A549 (cell line): ENCODE results near the gene MON1A. TPM values are rescaled to one million over a fixed set of nuclear protein-coding genes. Genes with fewer than 3 reads are reported as not detected.
A peak's percentile ranks its signal among the peaks of the same experiment; 100 is the strongest.

Experiments used
- ATAC-seq, 2 experiments: fragments of 200-7000 bp in 1 of 2; fragments of >200 bp in 1 of 2; cut with Nextera tagmentation in 1 of 2; cut with Tn5 transposase in 1 of 2; 3 replicates each; pipeline versions ENCODE4 v1.8.0 to v1.9.1; 2018 to 2020; ENCODE audit warnings: mild to moderate bottlenecking in 1 of 2, moderate library complexity in 1 of 2
- CTCF ChIA-PET: fragments of 300-600 bp; sonication (Branson Sonifier 250); formaldehyde crosslinking; extraction: SDS; loops from one replicate; lab custom pipeline; 2021; ENCODE audit warnings: antibody characterized with exemption, inconsistent platforms; lab: Yijun Ruan, JAX
- POLR2A ChIA-PET: fragments of 350-600 bp; formaldehyde crosslinking; extraction: SDS; loops from one replicate; lab custom pipeline; 2021; ENCODE audit warnings: antibody characterized with exemption, inconsistent platforms; lab: Yijun Ruan, JAX
- DNase-seq, 2 experiments: peaks; one replicate each; pipeline versions ENCODE4 v3.0.0 to v3.0.0-alpha.2; 2011 to 2016; ENCODE audit warnings: low read depth in 1 of 2, low spot score in 1 of 2
- FAIRE-seq: peaks from 2 replicates; lab custom pipeline; 2011; peaks lifted over from hg19 to GRCh38; lab: Jason Lieb, UNC
- H3K27ac ChIP-seq, 2 experiments: fragments of >200 bp; sonication (Bioruptor Twin); formaldehyde crosslinking; 3 replicates each; pipeline ENCODE4 v1.5.1; 2016 to 2017
- H3K4me1 ChIP-seq: fragments of >200 bp; sonication (Bioruptor Twin); formaldehyde crosslinking; 3 replicates; pipeline ENCODE4 v1.6.1; 2016
- H3K4me2 ChIP-seq: fragments of >200 bp; sonication (Bioruptor Twin); formaldehyde crosslinking; 3 replicates; pipeline ENCODE4 v1.6.1; 2016
- H3K4me3 ChIP-seq: fragments of >200 bp; sonication (Bioruptor Twin); formaldehyde crosslinking; 3 replicates; pipeline ENCODE4 v1.5.1; 2016
- H3K9me3 ChIP-seq: fragments of >200 bp; sonication (Bioruptor Twin); formaldehyde crosslinking; 3 replicates; pipeline ENCODE4 v1.6.1; 2016
- BCL3 ChIP-seq: fragments of >200 bp; sonication (Bioruptor Twin); formaldehyde crosslinking; IDR thresholded peaks from 3 replicates; pipeline ENCODE4 v1.6.1; 2016
- CBX2 ChIP-seq: fragments of 200-600 bp; sonication (generic); IDR thresholded peaks from 2 replicates; pipeline ENCODE4 v1.6.1; 2016; ENCODE audit warnings: low read depth, mild to moderate bottlenecking, borderline replicate concordance
- CBX8 ChIP-seq: fragments of 200-600 bp; sonication (generic); IDR thresholded peaks from 2 replicates; pipeline ENCODE4 v1.6.1; 2016
- CHD4 ChIP-seq: fragments of 200-600 bp; sonication (generic); IDR thresholded peaks from 2 replicates; pipeline ENCODE4 v1.6.1; 2016; ENCODE audit warnings: antibody characterized with exemption, mild to moderate bottlenecking, borderline replicate concordance
- CTCF ChIP-seq: fragments of >200 bp; sonication (Bioruptor Twin); formaldehyde crosslinking; IDR thresholded peaks from 3 replicates; pipeline ENCODE4 v1.5.1; 2016
- EHMT2 ChIP-seq: fragments of 200-600 bp; sonication (generic); IDR thresholded peaks from 2 replicates; pipeline ENCODE4 v1.6.1; 2016; ENCODE audit warnings: antibody characterized with exemption, low read depth, mild to moderate bottlenecking, moderate library complexity
- ELK1 ChIP-seq: fragments of 150-350 bp; IDR thresholded peaks from 2 replicates; pipeline ENCODE4 v1.6.1; 2014; ENCODE audit warnings: low read depth, mild to moderate bottlenecking, low read length
- EP300 ChIP-seq, 2 experiments: fragments of >200 bp; sonication (Bioruptor Twin); formaldehyde crosslinking; IDR thresholded peaks; 2 replicates in 1 of 2; 3 replicates in 1 of 2; pipeline ENCODE4 v1.6.1; 2016 to 2017
- ESRRA ChIP-seq: fragments of 150-350 bp; IDR thresholded peaks from 2 replicates; pipeline ENCODE4 v1.6.1; 2014; ENCODE audit warnings: mild to moderate bottlenecking, low read length, borderline replicate concordance
- FOSL2 ChIP-seq, 2 experiments: fragments of 450-650 bp in 1 of 2; fragments of >200 bp in 1 of 2; sonication (Bioruptor Twin) in 1 of 2; formaldehyde crosslinking; IDR thresholded peaks; 2 replicates each; pipeline versions ENCODE4 v1.5.0 to v1.6.1; 2016 to 2020; ENCODE audit warnings: mild to moderate bottlenecking in 1 of 2, moderate library complexity in 1 of 2
- FOXS1 ChIP-seq: fragments of 250-450 bp; sonication (Bioruptor Pico); IDR thresholded peaks from 2 replicates; pipeline ENCODE4 v1.5.0; 2020; ENCODE audit warnings: mild to moderate bottlenecking, moderate library complexity
- HDAC2 ChIP-seq: fragments of 200-600 bp; sonication (generic); IDR thresholded peaks from 2 replicates; pipeline ENCODE4 v1.6.1; 2016
- HOXB13 ChIP-seq: fragments of 250-450 bp; sonication (Bioruptor Pico); IDR thresholded peaks from 2 replicates; pipeline ENCODE4 v1.5.0; 2020; ENCODE audit warnings: low read depth, mild to moderate bottlenecking, moderate library complexity
- HOXB5 ChIP-seq: fragments of 250-450 bp; sonication (Bioruptor Pico); IDR thresholded peaks from 2 replicates; pipeline ENCODE4 v1.5.0; 2020; ENCODE audit warnings: mild to moderate bottlenecking, moderate library complexity
- JUN ChIP-seq, 2 experiments: fragments of >200 bp; sonication (Bioruptor Twin); formaldehyde crosslinking; IDR thresholded peaks; 2 replicates in 1 of 2; 3 replicates in 1 of 2; pipeline ENCODE4 v1.6.1; 2016 to 2017
- KDM1A ChIP-seq: fragments of 200-600 bp; sonication (generic); IDR thresholded peaks from 2 replicates; pipeline ENCODE4 v1.6.1; 2016; ENCODE audit warnings: low read depth, mild to moderate bottlenecking
- KDM5A ChIP-seq: fragments of 200-600 bp; sonication (generic); IDR thresholded peaks from 2 replicates; pipeline ENCODE4 v1.6.1; 2016; ENCODE audit warnings: antibody characterized with exemption, mild to moderate bottlenecking
- MAFK ChIP-seq: fragments of 450-650 bp; IDR thresholded peaks from 2 replicates; pipeline ENCODE4 v1.6.1; 2014; ENCODE audit not compliant: partially characterized antibody
- MAX ChIP-seq: IDR thresholded peaks from 2 replicates; pipeline ENCODE4 v1.6.1; 2012
- MAZ ChIP-seq: fragments of 150-350 bp; IDR thresholded peaks from 2 replicates; pipeline ENCODE4 v1.6.1; 2014; ENCODE audit warnings: antibody characterized with exemption, low read depth, low read length, borderline replicate concordance
- MYC ChIP-seq: IDR thresholded peaks from 2 replicates; pipeline ENCODE4 v1.6.1; 2012; ENCODE audit warnings: mild to moderate bottlenecking, inconsistent platforms, low read length, improper control_type of control experiment, borderline replicate concordance
- PHF8 ChIP-seq: fragments of 200-600 bp; sonication (generic); IDR thresholded peaks from 2 replicates; pipeline ENCODE4 v1.6.1; 2016; ENCODE audit warnings: low read depth, mild to moderate bottlenecking, antibody characterized with exemption, moderate library complexity, borderline replicate concordance
- POLR2A ChIP-seq: IDR thresholded peaks from 2 replicates; pipeline ENCODE4 v1.6.1; 2012; ENCODE audit warnings: mild to moderate bottlenecking, low read length
- POLR2AphosphoS2 ChIP-seq: conservative IDR thresholded peaks from 2 replicates; pipeline ENCODE4 v1.6.1; 2012; ENCODE audit warnings: low read length, improper control_type of control experiment, inconsistent platforms
- RAD21 ChIP-seq, 2 experiments: fragments of >200 bp in 1 of 2; sonication (Bioruptor Twin) in 1 of 2; formaldehyde crosslinking in 1 of 2; IDR thresholded peaks in 1 of 2; conservative IDR thresholded peaks in 1 of 2; 2 replicates in 1 of 2; 3 replicates in 1 of 2; pipeline ENCODE4 v1.6.1; 2012 to 2018; ENCODE audit warnings: inconsistent platforms in 1 of 2
- RARB ChIP-seq: fragments of 250-450 bp; sonication (Bioruptor Pico); IDR thresholded peaks from 2 replicates; pipeline ENCODE4 v1.8.0; 2021; ENCODE audit warnings: mild to moderate bottlenecking, moderate library complexity
- RCOR1 ChIP-seq: fragments of 150-350 bp; IDR thresholded peaks from 2 replicates; pipeline ENCODE4 v1.6.1; 2014; ENCODE audit warnings: antibody characterized with exemption, low read length, low read depth
- RNF2 ChIP-seq: fragments of 200-600 bp; sonication (generic); IDR thresholded peaks from 2 replicates; pipeline ENCODE4 v1.6.1; 2016; ENCODE audit warnings: low read depth, mild to moderate bottlenecking, antibody characterized with exemption, moderate library complexity, borderline replicate concordance
- SMC3 ChIP-seq: fragments of >200 bp; sonication (Bioruptor Twin); formaldehyde crosslinking; IDR thresholded peaks from 3 replicates; pipeline ENCODE4 v1.6.1; 2018; ENCODE audit warnings: inconsistent platforms
- TFCP2L1 ChIP-seq: fragments of 250-450 bp; sonication (Bioruptor Pico); IDR thresholded peaks from 2 replicates; pipeline ENCODE4 v1.5.0; 2021; ENCODE audit warnings: mild to moderate bottlenecking
- TP53 ChIP-seq: fragments of 250-450 bp; sonication (Bioruptor Pico); IDR thresholded peaks from 2 replicates; pipeline ENCODE4 v1.5.0; 2021; ENCODE audit warnings: mild to moderate bottlenecking, moderate library complexity
- ZC3H11A ChIP-seq: fragments of 450-650 bp; IDR thresholded peaks from 2 replicates; pipeline ENCODE4 v1.6.1; 2014; ENCODE audit warnings: antibody characterized with exemption, mild to moderate bottlenecking
- WGBS: methylation state at CpG from one replicate; pipeline ENCODE4 v1.1.6; 2017; ENCODE audit errors: missing lambda C conversion rate; 5-methylcytosine and 5-hydroxymethylcytosine counted together
- polyA plus RNA-seq, 4 experiments: library from polyadenylated mRNA; depleted of rRNA in 3 of 4; stranded (reverse); fragments of >200 nt; fragmentation: RNase III in 1 of 4; extraction: RNeasy Plus Mini Kit Qiagen cat#74134 plus additional on column Dnase treatment in 1 of 4; gene quantifications; 2 replicates in 3 of 4; 3 replicates in 1 of 4; pipeline ENCODE4 v1.2.3, GENCODE V29; 2011 to 2017

Gene MON1A
- polyA plus RNA-seq, 2 of the 4 experiments (the other 2 are of a cell fraction), result 4.2 to 5.1 TPM

GRCh38 chr3:49972656-49973055 is 43.0 kb upstream of the MON1A start:
- ChIA-PET POLR2A (no interaction called here), CTCF (interaction anchor here (0.6 kb wide), 1 partner anchor 31 kb away, joined by 3 read pairs; no protein-coding TSS in a partner anchor)
- DNase-seq, result no peak
- TF ChIP-seq MYC (no peak), SMC3 (no peak), CTCF (no peak), MAFK (no peak), MAX (no peak), RAD21 (conservative IDR thresholded peaks at IDR 0.05 in 1 of 2, IDR thresholded peaks at IDR 0.05 in 1 of 2) (no peak)
- WGBS, result 82% methylated on average over 10 of the region's 10 CpGs
- no peak for FAIRE-seq
- Histone ChIP-seq H3K4me1 (peaks cover 16% of the 10 kb centered on the region), H3K4me2 (0 out of 3 replicates have a peak overlapping the region, but pooled peaks have one; percentile 13), H3K27ac (0 out of 6 replicates have a peak overlapping the region, but pooled peaks of 1 of the 2 experiments have one; percentile 39), H3K9me3 (no peaks in the 10 kb centered on the region), H3K4me3 (no peak overlapping the region)
- no peak for ATAC-seq

- TF ChIP-seq CBX8 (no peak), TFCP2L1 (no peak), MAZ (no peak), MAFK (no peak), CHD4 (no peak), ELK1 (no peak), SMC3 (no peak), RNF2 (no peak), RARB (CRISPR knock-in tag) (no peak), POLR2AphosphoS2 (no peak), CBX2 (no peak), KDM5A (no peak), MYC (no peak), PHF8 (no peak), POLR2A (no peak), ESRRA (no peak), TP53 (CRISPR knock-in tag) (no peak), RCOR1 (no peak)
- TF ChIP-seq, all 56 proteins: peak for 0
- POLR2A ChIA-PET, result no interaction called here
- FAIRE-seq, result no peak
These were observed 38.7 kb upstream of the MON1A start for GRCh38 chr3:49968346-49968745.

GRCh38 chr3:49967291-49967690 is 37.7 kb upstream of the MON1A start:
- Histone ChIP-seq H3K4me2 (no peak overlapping the region), H3K4me1 (peaks cover 13% of the 10 kb centered on the region), H3K27ac (no peak overlapping the region), H3K4me3 (no peak overlapping the region), H3K9me3 (no peaks in the 10 kb centered on the region)
- TF ChIP-seq JUN (IDR thresholded peaks at IDR 0.05), result no peak
- TF ChIP-seq EHMT2, result no peak
- TF ChIP-seq EP300 (IDR thresholded peaks at IDR 0.05), result no peak
- TF ChIP-seq HOXB5 (CRISPR knock-in tag), result no peak
- TF ChIP-seq HDAC2, result no peak
- no peak for TF ChIP-seq FOXS1 (CRISPR knock-in tag)
- TF ChIP-seq KDM1A, result no peak
- no peak for TF ChIP-seq FOSL2 (IDR thresholded peaks at IDR 0.05)
- TF ChIP-seq FOSL2 (CRISPR knock-in tag; IDR thresholded peaks at IDR 0.05), result no peak
- TF ChIP-seq RCOR1, result no peak
- no peak for TF ChIP-seq CHD4
- TF ChIP-seq HOXB13 (CRISPR knock-in tag), result no peak
- TF ChIP-seq CBX8, result no peak
- no peak for TF ChIP-seq TP53 (CRISPR knock-in tag)
- no peak for TF ChIP-seq BCL3
- TF ChIP-seq ZC3H11A, result no peak
- ATAC-seq (no peak), DNase-seq (no peak), FAIRE-seq (no peak)
- POLR2A ChIA-PET, result no interaction called here
- CTCF ChIA-PET, result no interaction called here
- 90% methylated on average over 6 of the region's 6 CpGs for WGBS

More at GRCh38 chr3:49968346-49968745, 38.7 kb upstream of the MON1A start:
- Histone ChIP-seq H3K4me1 (peaks cover 22% of the 10 kb centered on the region), H3K4me2 (no peak overlapping the region), H3K9me3 (no peaks in the 10 kb centered on the region), H3K4me3 (no peak overlapping the region), H3K27ac (no peak overlapping the region)
- WGBS, result 90% methylated on average over 8 of the region's 8 CpGs
- CTCF ChIA-PET, result no interaction called here
- ATAC-seq (no peak), DNase-seq (no peak)
